Tibial nerve (tissue), 4 donors: ENCODE measurements around the gene DOCK9. TPM values are rescaled to one million over a fixed set of nuclear protein-coding genes. Genes with fewer than 3 reads are reported as not detected.

Experiments used
- DNase-seq, 2 donors: peaks; one replicate each; pipeline ENCODE4 v3.0.0-alpha.2; 2019; ENCODE audit warnings: low spot score in 2 of 2
- H3K27ac ChIP-seq, 4 donors: fragments of 200-600 bp; sonication (generic) in 3 of 4; one replicate each; pipeline ENCODE4 v1.5.1; 2017 to 2019; ENCODE audit warnings: mild to moderate bottlenecking in 1 of 4
- H3K27me3 ChIP-seq, 2 donors: fragments of 200-600 bp; sonication (generic) in 1 of 2; one replicate each; pipeline versions ENCODE4 v1.5.1 to v1.6.0; 2017 to 2019
- H3K36me3 ChIP-seq, 3 donors: fragments of 200-600 bp; sonication (generic); one replicate each; pipeline ENCODE4 v1.5.1; 2018 to 2019
- H3K4me1 ChIP-seq, 4 donors: fragments of 200-600 bp; sonication (generic) in 3 of 4; one replicate each; pipeline ENCODE4 v1.5.1; 2017 to 2019
- H3K4me3 ChIP-seq, 4 donors: fragments of 200-600 bp; sonication (generic) in 3 of 4; one replicate each; pipeline ENCODE4 v1.5.1; 2017 to 2019; ENCODE audit warnings: mild to moderate bottlenecking in 1 of 4, moderate library complexity in 1 of 4
- H3K9me3 ChIP-seq, 4 donors: fragments of 200-600 bp; sonication (generic) in 3 of 4; one replicate each; pipeline ENCODE4 v1.5.1; 2017 to 2019
- EP300 ChIP-seq, 2 donors: sonication (generic); formaldehyde crosslinking; IDR thresholded peaks; one replicate each; pipeline ENCODE4 v1.6.1; 2017; ENCODE audit warnings: antibody characterized with exemption in 2 of 2, mild to moderate bottlenecking in 1 of 2
- POLR2A ChIP-seq, 2 donors: fragments of 450-650 bp; IDR thresholded peaks; one replicate each; pipeline ENCODE4 v1.6.1; 2017; ENCODE audit warnings: antibody characterized with exemption in 2 of 2, mild to moderate bottlenecking in 2 of 2, moderate library complexity in 2 of 2
- WGBS, 2 donors: methylation state at CpG; one replicate each; pipeline ENCODE4 v1.1.5; 2018; 5-methylcytosine and 5-hydroxymethylcytosine counted together
- total RNA-seq, 4 donors: library from RNA; depleted of rRNA; stranded (reverse); fragments of >200 nt; gene quantifications; one replicate each; pipeline ENCODE4 v1.1.0, GENCODE V29; 2016
- TF ChIP-seq, protein P1 (sequence below), 5 experiments: fragments of 200-600 bp in 3 of 5; fragments of 450-650 bp in 2 of 5; sonication (generic) in 3 of 5; IDR thresholded peaks; one replicate each; pipeline ENCODE4 v1.5.1; 2016 to 2019; ENCODE audit warnings: antibody characterized with exemption in 5 of 5, mild to moderate bottlenecking in 3 of 5, moderate library complexity in 2 of 5

Gene DOCK9
- total RNA-seq, 4 donors from 2014 or later, result 147 to 258 (median 243) TPM

DNA sequence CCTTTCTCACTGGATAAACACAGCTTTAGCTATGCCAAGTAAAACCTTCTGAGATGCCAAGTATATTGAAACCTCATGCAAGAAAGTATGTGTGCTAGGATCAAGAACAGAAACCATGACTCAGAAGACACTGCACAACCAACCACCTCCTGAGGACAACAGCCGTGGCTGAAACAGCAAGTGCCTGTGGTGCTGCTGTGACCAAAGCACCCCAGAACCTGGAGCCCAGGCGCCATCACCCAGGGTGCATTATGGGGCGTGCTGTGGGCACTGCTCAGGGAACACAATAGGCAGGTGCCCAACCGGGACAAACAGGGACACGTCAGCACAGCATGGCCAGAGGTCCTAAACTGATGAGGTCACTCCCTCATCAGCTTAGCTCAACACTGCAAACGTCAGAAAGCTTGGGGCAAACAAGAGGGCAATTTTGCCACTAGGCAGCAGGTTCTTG, 124.1 kb downstream of the DOCK9 start:
- peaks cover 0 to 58% (median 0%) of the 10 kb centered on the region in 3 donors for H3K36me3 ChIP-seq
- no peaks in the 10 kb centered on the region for H3K27me3 ChIP-seq
- DNase-seq, result no peak
- no peak for TF ChIP-seq EP300 (IDR thresholded peaks at IDR 0.05)
- TF ChIP-seq, protein P1, sequence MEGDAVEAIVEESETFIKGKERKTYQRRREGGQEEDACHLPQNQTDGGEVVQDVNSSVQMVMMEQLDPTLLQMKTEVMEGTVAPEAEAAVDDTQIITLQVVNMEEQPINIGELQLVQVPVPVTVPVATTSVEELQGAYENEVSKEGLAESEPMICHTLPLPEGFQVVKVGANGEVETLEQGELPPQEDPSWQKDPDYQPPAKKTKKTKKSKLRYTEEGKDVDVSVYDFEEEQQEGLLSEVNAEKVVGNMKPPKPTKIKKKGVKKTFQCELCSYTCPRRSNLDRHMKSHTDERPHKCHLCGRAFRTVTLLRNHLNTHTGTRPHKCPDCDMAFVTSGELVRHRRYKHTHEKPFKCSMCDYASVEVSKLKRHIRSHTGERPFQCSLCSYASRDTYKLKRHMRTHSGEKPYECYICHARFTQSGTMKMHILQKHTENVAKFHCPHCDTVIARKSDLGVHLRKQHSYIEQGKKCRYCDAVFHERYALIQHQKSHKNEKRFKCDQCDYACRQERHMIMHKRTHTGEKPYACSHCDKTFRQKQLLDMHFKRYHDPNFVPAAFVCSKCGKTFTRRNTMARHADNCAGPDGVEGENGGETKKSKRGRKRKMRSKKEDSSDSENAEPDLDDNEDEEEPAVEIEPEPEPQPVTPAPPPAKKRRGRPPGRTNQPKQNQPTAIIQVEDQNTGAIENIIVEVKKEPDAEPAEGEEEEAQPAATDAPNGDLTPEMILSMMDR (IDR thresholded peaks at IDR 0.05), result no peak
- no peak for TF ChIP-seq POLR2A (IDR thresholded peaks at IDR 0.05)
- H3K4me3 ChIP-seq, result no peak overlapping the region
- 66 to 69% methylated on average over 6 of the region's 6 CpGs for WGBS, 2 donors
- peak overlapping the region in 1 of 4 donors; percentile 38 for H3K27ac ChIP-seq
- H3K4me1 ChIP-seq, result no peaks in the 10 kb centered on the region
- no peaks in the 10 kb centered on the region for H3K9me3 ChIP-seq

DNA sequence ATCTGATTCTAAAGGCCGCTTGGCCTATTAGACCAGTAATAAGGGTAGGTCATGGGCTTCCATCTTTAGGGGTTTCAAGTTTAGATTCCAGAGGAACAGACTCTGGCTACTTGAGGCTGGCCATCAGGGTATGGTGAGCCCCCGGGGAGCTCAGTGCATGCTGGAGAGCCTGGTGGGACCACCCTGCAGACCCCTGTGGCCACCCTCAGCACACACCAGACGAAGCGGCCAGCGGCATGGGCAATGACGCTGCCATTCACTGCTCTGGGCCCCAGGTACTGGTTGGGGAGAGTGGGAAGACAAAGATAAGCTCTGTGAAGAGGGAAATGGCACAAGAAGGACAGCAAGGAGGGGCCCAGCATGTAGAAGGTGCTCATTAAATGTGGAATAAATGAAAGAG, 126.6 kb downstream of the DOCK9 start:
- 90 to 97% methylated on average over 6 of the region's 6 CpGs for WGBS, 2 donors
- DNase-seq, result no peak
- Histone ChIP-seq H3K4me1 (no peaks in the 10 kb centered on the region), H3K9me3 (no peaks in the 10 kb centered on the region), H3K27ac (no peak overlapping the region), H3K36me3 (peaks cover 0 to 51% (median 0%) of the 10 kb centered on the region in 3 donors), H3K27me3 (no peaks in the 10 kb centered on the region), H3K4me3 (no peak overlapping the region)
- TF ChIP-seq, protein P1 (IDR thresholded peaks at IDR 0.05), result no peak
- no peak for TF ChIP-seq EP300 (IDR thresholded peaks at IDR 0.05)
- TF ChIP-seq POLR2A (IDR thresholded peaks at IDR 0.05), result no peak

DNA sequence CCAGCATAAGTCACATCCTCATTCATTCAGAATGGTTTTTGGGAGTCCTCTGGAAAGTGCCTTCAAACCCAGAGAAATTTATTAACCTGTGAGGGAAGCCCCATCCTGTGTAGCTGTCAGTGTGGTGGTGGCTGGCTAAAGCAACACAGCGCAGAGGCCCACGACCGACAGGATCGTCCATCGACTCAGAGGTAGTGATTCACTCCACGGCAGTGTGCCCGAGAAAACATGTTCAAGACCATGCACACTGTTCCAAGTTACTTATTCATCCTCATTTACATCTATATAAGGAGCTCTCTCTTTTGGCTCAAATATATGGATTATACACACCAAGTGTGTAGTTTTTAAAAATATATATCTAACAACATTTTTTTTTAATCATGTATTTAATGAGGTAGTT, 129.1 kb downstream of the DOCK9 start:
- Histone ChIP-seq H3K27ac (no peak overlapping the region), H3K4me3 (no peak overlapping the region), H3K4me1 (no peaks in the 10 kb centered on the region), H3K9me3 (no peaks in the 10 kb centered on the region), H3K36me3 (peaks cover 0 to 55% (median 0%) of the 10 kb centered on the region in 3 donors), H3K27me3 (no peaks in the 10 kb centered on the region)
- TF ChIP-seq POLR2A (IDR thresholded peaks at IDR 0.05), result no peak
- 83 to 88% methylated on average over 7 of the region's 7 CpGs for WGBS, 2 donors
- no peak for DNase-seq

DNA sequence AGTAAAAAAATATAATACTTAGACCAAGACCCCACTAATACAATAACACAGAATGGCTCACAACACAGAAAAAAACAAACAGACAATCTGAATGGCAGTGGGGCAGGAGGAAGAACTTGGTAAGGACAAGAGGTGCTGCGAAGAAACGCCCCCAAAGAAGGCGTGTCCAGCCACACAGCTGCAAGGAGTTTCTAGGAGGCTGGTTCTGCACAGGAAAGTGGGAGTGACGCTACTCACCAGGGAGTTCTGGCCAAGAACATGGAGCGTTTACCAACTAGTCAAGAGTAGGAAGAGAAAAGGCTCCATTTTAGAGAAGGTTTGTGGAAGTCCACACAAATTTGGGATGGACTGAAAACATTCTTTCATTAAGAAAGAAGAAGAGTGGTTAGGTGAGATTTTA, 130.1 kb downstream of the DOCK9 start:
- no peak for DNase-seq
- Histone ChIP-seq H3K27ac (no peak overlapping the region), H3K4me3 (no peak overlapping the region), H3K4me1 (no peaks in the 10 kb centered on the region), H3K9me3 (no peaks in the 10 kb centered on the region), H3K36me3 (peaks cover 0 to 50% (median 0%) of the 10 kb centered on the region in 3 donors), H3K27me3 (no peaks in the 10 kb centered on the region)
- WGBS, 2 donors, result 49 to 63% methylated on average over 5 of the region's 5 CpGs
- TF ChIP-seq EP300 (IDR thresholded peaks at IDR 0.05) (no peak), POLR2A (IDR thresholded peaks at IDR 0.05) (no peak)
- TF ChIP-seq, protein P1 (IDR thresholded peaks at IDR 0.05), result no peak

DNA sequence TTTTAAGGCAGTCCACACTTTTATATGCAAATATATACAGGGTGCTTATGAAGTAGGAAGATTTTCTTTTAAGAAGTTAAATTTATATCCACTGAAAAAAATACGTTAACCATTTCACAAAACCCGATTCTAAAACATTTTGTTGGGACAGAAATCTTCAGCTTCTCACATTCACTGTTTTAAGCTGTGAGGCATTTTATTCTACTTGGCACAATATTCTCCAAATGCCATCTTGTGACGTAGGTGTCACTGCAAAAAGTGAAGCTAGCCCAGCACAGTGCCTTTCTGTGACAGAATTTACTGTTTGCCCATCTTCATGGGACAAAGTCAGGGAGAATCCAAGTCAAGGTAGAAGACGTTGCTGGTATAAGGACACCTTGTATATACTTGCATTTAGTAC, 130.9 kb downstream of the DOCK9 start:
- no peak overlapping the region for H3K27ac ChIP-seq
- peaks cover 0 to 50% (median 0%) of the 10 kb centered on the region in 3 donors for H3K36me3 ChIP-seq
- TF ChIP-seq EP300 (IDR thresholded peaks at IDR 0.05) (no peak), POLR2A (IDR thresholded peaks at IDR 0.05) (no peak)
- no peak for DNase-seq
- H3K9me3 ChIP-seq, result no peaks in the 10 kb centered on the region
- 86 to 88% methylated on average over 4 of the region's 4 CpGs for WGBS, 2 donors
- H3K4me1 ChIP-seq, result no peaks in the 10 kb centered on the region
- no peaks in the 10 kb centered on the region for H3K27me3 ChIP-seq
- no peak overlapping the region for H3K4me3 ChIP-seq

DNA sequence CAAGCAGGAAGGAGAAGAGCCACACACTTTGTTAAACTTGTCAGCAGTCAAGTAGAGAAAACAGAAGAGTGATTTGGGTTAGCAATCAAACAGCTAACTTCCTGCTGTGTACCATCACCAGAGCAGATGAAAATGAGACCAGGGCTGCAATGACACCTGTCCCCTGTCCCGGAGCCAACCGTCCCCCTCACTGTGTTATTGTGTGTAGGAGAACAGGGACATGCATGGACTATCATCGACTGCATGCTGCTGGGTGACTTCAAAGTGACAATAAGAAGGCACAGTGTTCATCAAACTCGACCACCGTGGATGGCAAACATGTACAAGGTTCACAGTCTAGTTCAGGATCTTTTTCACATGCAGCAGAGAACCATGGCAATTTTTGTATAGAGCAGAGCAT, 131.3 kb downstream of the DOCK9 start:
- WGBS, 2 donors, result 76 to 79% methylated on average over 5 of the region's 5 CpGs
- no peak for DNase-seq
- H3K27me3 ChIP-seq, result no peaks in the 10 kb centered on the region
- TF ChIP-seq, protein P1 (IDR thresholded peaks at IDR 0.05), result no peak
- TF ChIP-seq POLR2A (IDR thresholded peaks at IDR 0.05) (no peak), EP300 (IDR thresholded peaks at IDR 0.05) (no peak)
- H3K36me3 ChIP-seq, result peaks cover 0 to 49% (median 0%) of the 10 kb centered on the region in 3 donors
- H3K27ac ChIP-seq, result no peak overlapping the region
- H3K4me3 ChIP-seq, result no peak overlapping the region
- H3K9me3 ChIP-seq, result no peaks in the 10 kb centered on the region
- H3K4me1 ChIP-seq, result no peaks in the 10 kb centered on the region
